ENCODE measurements around the gene SLC25A23.

The SLC25A23 gene

DNA sequence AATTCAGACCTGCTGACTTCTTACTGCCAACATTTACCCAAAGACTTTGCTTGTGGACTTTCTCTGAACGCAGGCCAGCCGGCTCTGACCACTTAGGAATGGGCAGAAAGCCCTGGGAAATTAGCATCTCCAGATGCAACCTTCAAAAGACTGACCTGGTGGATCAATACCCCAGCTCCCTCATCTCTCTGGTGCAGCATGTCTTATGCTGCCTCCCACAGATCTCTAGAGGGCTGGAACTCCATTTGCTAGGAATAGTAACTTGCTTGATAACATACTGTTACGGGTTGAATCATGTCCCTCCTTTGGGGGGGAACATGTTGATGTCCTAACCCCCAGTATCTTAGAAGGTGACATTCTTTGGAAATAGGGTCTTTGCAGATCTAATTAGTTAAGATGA is 13.1 kb downstream of the SLC25A23 start:
- H3K9me2 ChIP-seq (replicated peaks; ENCODE audit: insufficient read depth, low read length), result no peaks in the 10 kb centered on the region
- H3K9ac ChIP-seq (ENCODE audit: low read length), result no peak overlapping the region
- H3K27ac ChIP-seq (ENCODE audit: low read length), result no peak overlapping the region
- no peaks in the 10 kb centered on the region for H4K20me1 ChIP-seq (ENCODE audit: insufficient read depth, low read length)
- DNase-seq, result no peak
- H2AFZ ChIP-seq (ENCODE audit: low read length), result no peak overlapping the region
- no peaks in the 10 kb centered on the region for H3F3A ChIP-seq (ENCODE audit: insufficient read depth, low read length)
- H3K79me2 ChIP-seq (ENCODE audit: low read length), result no peaks in the 10 kb centered on the region
- H3K4me3 ChIP-seq (ENCODE audit: low read length), result no peak overlapping the region
- H3K4me1 ChIP-seq (ENCODE audit: low read length), result no peaks in the 10 kb centered on the region
- H3K27me3 ChIP-seq (replicated peaks; ENCODE audit: insufficient read depth, low read length), result no peaks in the 10 kb centered on the region
- TF ChIP-seq EZH2phosphoT487 (IDR thresholded peaks at IDR 0.05; ENCODE audit: low read length), result no peak
- TF ChIP-seq EZH2 (optimal IDR thresholded peaks at IDR 0.05; ENCODE audit: low read depth, low read length), result no peak
- TF ChIP-seq, protein P1, sequence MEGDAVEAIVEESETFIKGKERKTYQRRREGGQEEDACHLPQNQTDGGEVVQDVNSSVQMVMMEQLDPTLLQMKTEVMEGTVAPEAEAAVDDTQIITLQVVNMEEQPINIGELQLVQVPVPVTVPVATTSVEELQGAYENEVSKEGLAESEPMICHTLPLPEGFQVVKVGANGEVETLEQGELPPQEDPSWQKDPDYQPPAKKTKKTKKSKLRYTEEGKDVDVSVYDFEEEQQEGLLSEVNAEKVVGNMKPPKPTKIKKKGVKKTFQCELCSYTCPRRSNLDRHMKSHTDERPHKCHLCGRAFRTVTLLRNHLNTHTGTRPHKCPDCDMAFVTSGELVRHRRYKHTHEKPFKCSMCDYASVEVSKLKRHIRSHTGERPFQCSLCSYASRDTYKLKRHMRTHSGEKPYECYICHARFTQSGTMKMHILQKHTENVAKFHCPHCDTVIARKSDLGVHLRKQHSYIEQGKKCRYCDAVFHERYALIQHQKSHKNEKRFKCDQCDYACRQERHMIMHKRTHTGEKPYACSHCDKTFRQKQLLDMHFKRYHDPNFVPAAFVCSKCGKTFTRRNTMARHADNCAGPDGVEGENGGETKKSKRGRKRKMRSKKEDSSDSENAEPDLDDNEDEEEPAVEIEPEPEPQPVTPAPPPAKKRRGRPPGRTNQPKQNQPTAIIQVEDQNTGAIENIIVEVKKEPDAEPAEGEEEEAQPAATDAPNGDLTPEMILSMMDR (IDR thresholded peaks at IDR 0.05; ENCODE audit: low read length), result no peak
- H3K4me2 ChIP-seq (ENCODE audit: low read depth, low read length), result no peak overlapping the region
- H3K36me3 ChIP-seq (replicated peaks; ENCODE audit: insufficient read depth, low read length), result no peaks in the 10 kb centered on the region
- H3K9me3 ChIP-seq (replicated peaks; ENCODE audit: insufficient read depth, low read length), result no peaks in the 10 kb centered on the region

DNA sequence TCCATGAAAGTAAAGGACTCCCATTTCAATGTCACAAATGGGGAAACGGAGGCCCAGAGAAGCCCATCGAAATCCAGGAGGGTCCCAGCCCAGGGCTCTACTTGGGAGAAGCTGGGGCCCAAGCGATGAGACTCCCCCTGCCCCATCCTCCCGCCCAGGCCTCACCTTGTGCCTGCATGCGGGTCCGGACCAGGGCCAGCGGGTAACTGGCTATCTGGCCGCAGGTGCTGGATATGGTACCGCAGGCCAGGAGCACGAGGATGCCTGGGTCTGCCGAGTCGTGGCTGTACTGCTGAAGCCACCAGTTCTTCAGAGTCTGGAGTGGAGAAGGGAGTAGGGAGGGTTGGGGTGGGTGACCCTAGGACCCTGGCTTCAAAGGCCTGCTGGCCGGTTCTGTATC is 15.6 kb downstream of the SLC25A23 start:
- no peaks in the 10 kb centered on the region for H3K9me2 ChIP-seq (replicated peaks; ENCODE audit: insufficient read depth, low read length)
- H3K79me2 ChIP-seq (ENCODE audit: low read length), result no peaks in the 10 kb centered on the region
- DNase-seq, result no peak
- H4K20me1 ChIP-seq (ENCODE audit: insufficient read depth, low read length), result no peaks in the 10 kb centered on the region
- peaks cover 8% of the 10 kb centered on the region for H3K27me3 ChIP-seq (replicated peaks; ENCODE audit: insufficient read depth, low read length)
- no peaks in the 10 kb centered on the region for H3K9me3 ChIP-seq (replicated peaks; ENCODE audit: insufficient read depth, low read length)
- no peak overlapping the region for H3K4me2 ChIP-seq (ENCODE audit: low read depth, low read length)
- no peak overlapping the region for H2AFZ ChIP-seq (ENCODE audit: low read length)
- TF ChIP-seq, protein P1 (IDR thresholded peaks at IDR 0.05; ENCODE audit: low read length), result no peak
- TF ChIP-seq EZH2phosphoT487 (IDR thresholded peaks at IDR 0.05; ENCODE audit: low read length) (no peak), EZH2 (optimal IDR thresholded peaks at IDR 0.05; ENCODE audit: low read depth, low read length) (no peak)
- H3F3A ChIP-seq (ENCODE audit: insufficient read depth, low read length), result no peaks in the 10 kb centered on the region
- H3K27ac ChIP-seq (ENCODE audit: low read length), result no peak overlapping the region
- no peaks in the 10 kb centered on the region for H3K4me1 ChIP-seq (ENCODE audit: low read length)
- H3K36me3 ChIP-seq (replicated peaks; ENCODE audit: insufficient read depth, low read length), result no peaks in the 10 kb centered on the region
- no peak overlapping the region for H3K9ac ChIP-seq (ENCODE audit: low read length)
- no peak overlapping the region for H3K4me3 ChIP-seq (ENCODE audit: low read length)

DNA sequence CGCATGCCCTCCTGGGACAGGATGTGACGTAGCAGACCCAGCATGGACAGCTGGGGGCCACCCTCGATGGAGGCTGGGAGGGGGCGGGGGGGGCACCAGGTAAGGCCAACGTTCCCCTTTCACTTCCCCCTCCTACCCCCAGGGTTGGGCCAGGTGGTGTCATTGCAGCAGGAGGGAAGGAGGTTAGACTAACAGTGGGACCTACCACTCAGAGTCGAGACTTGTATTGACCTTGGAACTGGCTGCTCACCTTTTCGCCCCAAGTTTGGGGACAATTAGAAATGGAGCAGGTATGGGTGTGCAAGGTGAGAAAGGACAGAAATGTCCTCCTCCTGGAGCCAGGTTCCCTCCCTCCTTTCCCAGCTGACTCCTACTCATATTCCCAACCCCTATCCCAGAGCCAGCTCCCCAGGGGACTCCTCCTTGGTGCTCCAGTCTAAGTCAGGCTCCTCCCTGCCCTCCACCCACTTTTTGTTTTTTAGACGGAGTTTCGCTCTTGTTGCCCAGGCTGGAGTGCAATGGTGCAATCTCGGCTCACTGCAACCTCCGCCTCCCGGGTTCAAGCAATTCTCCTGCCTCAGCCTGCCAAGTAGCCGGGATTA is 17.4 kb downstream of the SLC25A23 start:
- Histone ChIP-seq H4K20me1 (ENCODE audit: insufficient read depth, low read length) (no peaks in the 10 kb centered on the region), H3K27ac (ENCODE audit: low read length) (no peak overlapping the region), H3K36me3 (replicated peaks; ENCODE audit: insufficient read depth, low read length) (no peaks in the 10 kb centered on the region), H2AFZ (ENCODE audit: low read length) (no peak overlapping the region), H3K9me3 (replicated peaks; ENCODE audit: insufficient read depth, low read length) (no peaks in the 10 kb centered on the region), H3K9ac (ENCODE audit: low read length) (no peak overlapping the region), H3K4me2 (ENCODE audit: low read depth, low read length) (no peak overlapping the region), H3K9me2 (replicated peaks; ENCODE audit: insufficient read depth, low read length) (no peaks in the 10 kb centered on the region), H3F3A (ENCODE audit: insufficient read depth, low read length) (no peaks in the 10 kb centered on the region), H3K4me3 (ENCODE audit: low read length) (no peak overlapping the region), H3K4me1 (ENCODE audit: low read length) (no peaks in the 10 kb centered on the region), H3K27me3 (replicated peaks; ENCODE audit: insufficient read depth, low read length) (peaks cover 15% of the 10 kb centered on the region), H3K79me2 (ENCODE audit: low read length) (no peaks in the 10 kb centered on the region)
- no peak for DNase-seq
- TF ChIP-seq EZH2 (optimal IDR thresholded peaks at IDR 0.05; ENCODE audit: low read depth, low read length) (no peak), EZH2phosphoT487 (IDR thresholded peaks at IDR 0.05; ENCODE audit: low read length) (no peak)
- TF ChIP-seq, protein P1 (IDR thresholded peaks at IDR 0.05; ENCODE audit: low read length), result no peak
